ENCODE measurements around the gene TMEM256.

Gene TMEM256

GRCh38 chr17:7410634-7411426 is 6.9 kb upstream of the TMEM256 start:
- Histone ChIP-seq H3K4me3 (replicated peaks; ENCODE audit: insufficient read depth, low read length) (no peak overlapping the region), H3K27me3 (ENCODE audit: insufficient read depth, poor library complexity, severe bottlenecking) (peaks cover 2% of the 10 kb centered on the region), H3K27ac (replicated peaks) (no peak overlapping the region)
- no peak for DNase-seq (ENCODE audit: low read depth in 1 of 2, low spot score in 1 of 2)
- TF ChIP-seq, protein P1, sequence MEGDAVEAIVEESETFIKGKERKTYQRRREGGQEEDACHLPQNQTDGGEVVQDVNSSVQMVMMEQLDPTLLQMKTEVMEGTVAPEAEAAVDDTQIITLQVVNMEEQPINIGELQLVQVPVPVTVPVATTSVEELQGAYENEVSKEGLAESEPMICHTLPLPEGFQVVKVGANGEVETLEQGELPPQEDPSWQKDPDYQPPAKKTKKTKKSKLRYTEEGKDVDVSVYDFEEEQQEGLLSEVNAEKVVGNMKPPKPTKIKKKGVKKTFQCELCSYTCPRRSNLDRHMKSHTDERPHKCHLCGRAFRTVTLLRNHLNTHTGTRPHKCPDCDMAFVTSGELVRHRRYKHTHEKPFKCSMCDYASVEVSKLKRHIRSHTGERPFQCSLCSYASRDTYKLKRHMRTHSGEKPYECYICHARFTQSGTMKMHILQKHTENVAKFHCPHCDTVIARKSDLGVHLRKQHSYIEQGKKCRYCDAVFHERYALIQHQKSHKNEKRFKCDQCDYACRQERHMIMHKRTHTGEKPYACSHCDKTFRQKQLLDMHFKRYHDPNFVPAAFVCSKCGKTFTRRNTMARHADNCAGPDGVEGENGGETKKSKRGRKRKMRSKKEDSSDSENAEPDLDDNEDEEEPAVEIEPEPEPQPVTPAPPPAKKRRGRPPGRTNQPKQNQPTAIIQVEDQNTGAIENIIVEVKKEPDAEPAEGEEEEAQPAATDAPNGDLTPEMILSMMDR (IDR thresholded peaks at IDR 0.05; ENCODE audit: insufficient read depth, low read length), result no peak
- TF ChIP-seq GABPA (IDR thresholded peaks at IDR 0.05; ENCODE audit: low read depth) (no peak), POLR2AphosphoS5 (IDR thresholded peaks at IDR 0.05; ENCODE audit: low read depth) (no peak), SPI1 (IDR thresholded peaks at IDR 0.05; ENCODE audit: borderline replicate concordance, low read depth) (no peak)
- TF ChIP-seq, protein P2, sequence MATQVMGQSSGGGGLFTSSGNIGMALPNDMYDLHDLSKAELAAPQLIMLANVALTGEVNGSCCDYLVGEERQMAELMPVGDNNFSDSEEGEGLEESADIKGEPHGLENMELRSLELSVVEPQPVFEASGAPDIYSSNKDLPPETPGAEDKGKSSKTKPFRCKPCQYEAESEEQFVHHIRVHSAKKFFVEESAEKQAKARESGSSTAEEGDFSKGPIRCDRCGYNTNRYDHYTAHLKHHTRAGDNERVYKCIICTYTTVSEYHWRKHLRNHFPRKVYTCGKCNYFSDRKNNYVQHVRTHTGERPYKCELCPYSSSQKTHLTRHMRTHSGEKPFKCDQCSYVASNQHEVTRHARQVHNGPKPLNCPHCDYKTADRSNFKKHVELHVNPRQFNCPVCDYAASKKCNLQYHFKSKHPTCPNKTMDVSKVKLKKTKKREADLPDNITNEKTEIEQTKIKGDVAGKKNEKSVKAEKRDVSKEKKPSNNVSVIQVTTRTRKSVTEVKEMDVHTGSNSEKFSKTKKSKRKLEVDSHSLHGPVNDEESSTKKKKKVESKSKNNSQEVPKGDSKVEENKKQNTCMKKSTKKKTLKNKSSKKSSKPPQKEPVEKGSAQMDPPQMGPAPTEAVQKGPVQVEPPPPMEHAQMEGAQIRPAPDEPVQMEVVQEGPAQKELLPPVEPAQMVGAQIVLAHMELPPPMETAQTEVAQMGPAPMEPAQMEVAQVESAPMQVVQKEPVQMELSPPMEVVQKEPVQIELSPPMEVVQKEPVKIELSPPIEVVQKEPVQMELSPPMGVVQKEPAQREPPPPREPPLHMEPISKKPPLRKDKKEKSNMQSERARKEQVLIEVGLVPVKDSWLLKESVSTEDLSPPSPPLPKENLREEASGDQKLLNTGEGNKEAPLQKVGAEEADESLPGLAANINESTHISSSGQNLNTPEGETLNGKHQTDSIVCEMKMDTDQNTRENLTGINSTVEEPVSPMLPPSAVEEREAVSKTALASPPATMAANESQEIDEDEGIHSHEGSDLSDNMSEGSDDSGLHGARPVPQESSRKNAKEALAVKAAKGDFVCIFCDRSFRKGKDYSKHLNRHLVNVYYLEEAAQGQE (IDR thresholded peaks at IDR 0.05; ENCODE audit: insufficient replicate concordance, low read depth), result no peak

- Histone ChIP-seq H3K4me3 (replicated peaks; ENCODE audit: insufficient read depth, low read length) (no peak overlapping the region), H3K27me3 (ENCODE audit: insufficient read depth, poor library complexity, severe bottlenecking) (peaks cover 2% of the 10 kb centered on the region), H3K27ac (replicated peaks) (no peak overlapping the region)
- DNase-seq (ENCODE audit: low read depth in 1 of 2, low spot score in 1 of 2), result no peak
- TF ChIP-seq SPI1 (IDR thresholded peaks at IDR 0.05; ENCODE audit: borderline replicate concordance, low read depth) (no peak), POLR2AphosphoS5 (IDR thresholded peaks at IDR 0.05; ENCODE audit: low read depth) (no peak), GABPA (IDR thresholded peaks at IDR 0.05; ENCODE audit: low read depth) (no peak)
- TF ChIP-seq, protein P1 (IDR thresholded peaks at IDR 0.05; ENCODE audit: insufficient read depth, low read length), result no peak
- TF ChIP-seq, protein P2 (IDR thresholded peaks at IDR 0.05; ENCODE audit: insufficient replicate concordance, low read depth), result no peak
Observed at GRCh38 chr17:7409716-7410115, 5.8 kb upstream of the TMEM256 start.

GRCh38 chr17:7408863-7409262 is 5.0 kb upstream of the TMEM256 start:
- TF ChIP-seq, protein P1 (IDR thresholded peaks at IDR 0.05; ENCODE audit: insufficient read depth, low read length), result no peak
- TF ChIP-seq GABPA (IDR thresholded peaks at IDR 0.05; ENCODE audit: low read depth), result no peak
- TF ChIP-seq SPI1 (IDR thresholded peaks at IDR 0.05; ENCODE audit: borderline replicate concordance, low read depth), result no peak
- TF ChIP-seq POLR2AphosphoS5 (IDR thresholded peaks at IDR 0.05; ENCODE audit: low read depth), result no peak
- TF ChIP-seq, protein P2 (IDR thresholded peaks at IDR 0.05; ENCODE audit: insufficient replicate concordance, low read depth), result no peak
- Histone ChIP-seq H3K4me3 (replicated peaks; ENCODE audit: insufficient read depth, low read length) (no peak overlapping the region), H3K27me3 (ENCODE audit: insufficient read depth, poor library complexity, severe bottlenecking) (peaks cover 2% of the 10 kb centered on the region), H3K27ac (replicated peaks) (no peak overlapping the region)
- DNase-seq (ENCODE audit: low read depth in 1 of 2, low spot score in 1 of 2), result no peak
